Smooth muscle cell (in vitro differentiated cells): Measurements from ENCODE around the gene PXDN. TPM values are rescaled to one million over a fixed set of nuclear protein-coding genes. Genes with fewer than 3 reads are reported as not detected.

Experiments used
- DNase-seq: peaks from one replicate; lab custom pipeline; 2025; ENCODE audit not compliant: unreplicated experiment; lab: John Stamatoyannopoulos, UW
- H2AFZ ChIP-seq: fragments of 200-600 bp; sonication (generic); 2 replicates; pipeline ENCODE4 v1.6.0; 2016; ENCODE audit warnings: antibody characterized with exemption, low read depth, mild to moderate bottlenecking
- H3F3A ChIP-seq: fragments of 200-600 bp; sonication (generic); 2 replicates; pipeline ENCODE4 v1.6.0; 2017; ENCODE audit warnings: antibody characterized with exemption, low read depth
- H3K27ac ChIP-seq: fragments of 200-600 bp; sonication (generic); 2 replicates; pipeline ENCODE4 v1.5.1; 2016; ENCODE audit warnings: low read depth, mild to moderate bottlenecking
- H3K27me3 ChIP-seq: fragments of 200-600 bp; sonication (generic); 2 replicates; pipeline ENCODE4 v1.6.1; 2016; ENCODE audit warnings: low read depth, mild to moderate bottlenecking
- H3K36me3 ChIP-seq: fragments of 200-600 bp; sonication (generic); 2 replicates; pipeline ENCODE4 v1.5.1; 2016; ENCODE audit warnings: low read depth
- H3K4me1 ChIP-seq: fragments of 200-600 bp; sonication (generic); 2 replicates; pipeline ENCODE4 v1.5.1; 2016; ENCODE audit warnings: low read depth
- H3K4me2 ChIP-seq: fragments of 200-600 bp; sonication (generic); 2 replicates; pipeline ENCODE4 v1.6.0; 2016; ENCODE audit warnings: mild to moderate bottlenecking
- H3K4me3 ChIP-seq: fragments of 200-600 bp; sonication (generic); 2 replicates; pipeline ENCODE4 v1.5.1; 2016; ENCODE audit warnings: mild to moderate bottlenecking
- H3K79me2 ChIP-seq: fragments of 200-600 bp; sonication (generic); 2 replicates; pipeline ENCODE4 v1.6.0; 2016; ENCODE audit warnings: low read depth, mild to moderate bottlenecking
- H3K9ac ChIP-seq: fragments of 200-600 bp; sonication (generic); 2 replicates; pipeline ENCODE4 v1.6.0; 2016; ENCODE audit warnings: low read depth
- H3K9me3 ChIP-seq: fragments of 200-600 bp; sonication (generic); replicated peaks from 2 replicates; pipeline ENCODE4 v1.5.1; 2016; ENCODE audit warnings: low read depth
- H4K20me1 ChIP-seq: fragments of 200-600 bp; sonication (generic); 2 replicates; pipeline ENCODE4 v1.6.0; 2016; ENCODE audit warnings: low read depth
- CTCF ChIP-seq: fragments of 200-600 bp; sonication (generic); IDR thresholded peaks from 2 replicates; pipeline ENCODE4 v1.5.1; 2017; ENCODE audit warnings: borderline replicate concordance, mild to moderate bottlenecking, antibody characterized with exemption; ENCODE audit not compliant: insufficient read depth, poor library complexity, severe bottlenecking
- WGBS: methylation state at CpG from one replicate; pipeline ENCODE4 v1.1.7; 2016; ENCODE audit warnings: low lambda C conversion rate; 5-methylcytosine and 5-hydroxymethylcytosine counted together
- polyA plus RNA-seq: library from polyadenylated mRNA; unstranded; fragments of >200 nt; fragmentation: Nextera tagmentation; extraction: Ambion mirVana; gene quantifications from 2 replicates; pipeline ENCODE4 v1.2.1, GENCODE V29; 2016
- total RNA-seq: library from RNA; depleted of rRNA; stranded (reverse); fragments of >200 nt; gene quantifications from 2 replicates; pipeline ENCODE4 v1.2.3, GENCODE V29; 2014

PXDN gene
- total and polyA plus RNA-seq, 2 experiments from 2014 or later: 328 to 333 TPM

- Histone ChIP-seq H3K79me2 (peaks cover 80% of the 10 kb centered on the region), H3K36me3 (no peaks in the 10 kb centered on the region), H3F3A (peaks cover 15% of the 10 kb centered on the region), H3K27me3 (no peaks in the 10 kb centered on the region), H3K9ac (no peak overlapping the region), H4K20me1 (peaks cover 86% of the 10 kb centered on the region), H3K9me3 (no peaks in the 10 kb centered on the region), H3K4me2 (no peak overlapping the region), H3K4me1 (peaks cover 13% of the 10 kb centered on the region), H2AFZ (no peak overlapping the region), H3K4me3 (no peak overlapping the region), H3K27ac (peak overlapping the region; percentile 70)
- WGBS: 90% methylated on average over 4 of the region's 4 CpGs
- TF ChIP-seq CTCF: no peak
- DNase-seq: no peak
These were observed 20.8 kb downstream of the PXDN start for GRCh38 chr2:1723397-1724042.

DNA sequence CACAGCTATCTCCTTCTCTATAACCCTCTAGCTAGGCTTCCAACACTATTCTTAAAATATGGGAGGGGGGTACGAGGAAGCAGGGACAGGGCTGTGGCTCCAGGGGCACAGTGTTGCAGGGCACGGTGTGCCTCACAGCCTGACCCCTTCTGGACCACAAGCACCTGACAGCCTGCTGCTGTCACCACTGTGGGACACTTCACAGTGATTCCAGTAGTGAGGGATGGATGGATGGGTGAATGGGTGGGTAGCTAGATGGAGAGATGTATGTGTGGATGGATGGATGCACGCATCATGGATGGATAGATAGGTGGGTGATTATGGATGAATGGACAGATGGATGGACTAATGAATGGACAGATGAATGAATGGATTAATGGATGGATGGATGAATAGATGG is 21.6 kb downstream of the PXDN start:
- no peak overlapping the region for H2AFZ ChIP-seq
- no peak for DNase-seq
- H3K9ac ChIP-seq: peak overlapping the region; percentile 92
- peaks cover 80% of the 10 kb centered on the region for H3K79me2 ChIP-seq
- H3K4me3 ChIP-seq: no peak overlapping the region
- peak overlapping the region; percentile 73 for H3K4me2 ChIP-seq
- no peaks in the 10 kb centered on the region for H3K27me3 ChIP-seq
- TF ChIP-seq CTCF: no peak
- H3K36me3 ChIP-seq: no peaks in the 10 kb centered on the region
- peaks cover 86% of the 10 kb centered on the region for H4K20me1 ChIP-seq
- peaks cover 10% of the 10 kb centered on the region for H3F3A ChIP-seq
- peak overlapping the region; percentile 98 for H3K27ac ChIP-seq
- H3K9me3 ChIP-seq: no peaks in the 10 kb centered on the region
- peaks cover 9% of the 10 kb centered on the region for H3K4me1 ChIP-seq
- 99% methylated on average over 3 of the region's 3 CpGs for WGBS

DNA sequence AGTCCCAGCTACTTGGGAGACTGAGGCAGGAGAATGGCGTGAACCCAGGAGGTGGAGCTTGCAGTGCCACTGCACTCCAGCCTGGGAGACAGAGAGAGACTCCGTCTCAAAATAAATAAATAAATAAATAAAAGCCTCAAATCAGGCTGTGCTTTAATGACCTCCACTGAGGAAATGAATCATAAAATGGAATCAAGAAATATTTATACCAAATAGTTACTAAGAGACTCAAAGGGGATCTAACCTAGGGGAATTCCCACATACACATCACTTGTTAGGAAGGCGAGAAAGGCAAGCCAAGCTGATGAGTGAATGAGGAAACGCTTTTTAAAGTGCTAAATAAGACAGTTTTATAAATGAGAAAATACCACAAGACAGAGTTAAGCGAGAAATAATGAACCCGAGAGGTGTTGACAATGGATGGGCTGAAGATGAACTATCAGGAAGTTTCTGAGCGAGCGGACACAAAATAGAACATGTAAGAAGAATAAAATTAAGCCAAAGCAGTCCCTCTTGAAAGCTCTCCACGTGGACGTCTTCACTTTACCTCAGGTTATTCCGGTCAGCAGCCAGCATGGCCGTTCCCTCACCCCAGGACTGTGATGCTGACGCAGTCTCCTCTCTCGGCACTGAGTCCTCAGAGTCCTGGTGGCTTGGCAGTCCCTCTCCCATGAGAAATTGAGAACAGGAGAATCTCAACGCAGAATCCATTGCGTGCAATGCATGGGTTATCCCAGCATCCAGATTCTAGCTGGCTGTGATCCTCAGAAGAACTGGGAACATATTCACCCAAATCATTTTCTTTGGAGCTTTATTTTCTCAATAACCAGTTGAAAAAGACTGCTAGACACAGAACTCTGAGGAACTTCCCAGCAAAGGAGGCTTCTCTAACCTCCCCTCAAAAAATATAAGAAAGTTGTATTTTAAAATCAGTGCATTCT is 22.3 kb downstream of the PXDN start:
- H3K4me1 ChIP-seq: peaks cover 16% of the 10 kb centered on the region
- no peak for TF ChIP-seq CTCF
- H3K27ac ChIP-seq: peak overlapping the region; percentile 98
- peak overlapping the region; percentile 92 for H3K9ac ChIP-seq
- no peaks in the 10 kb centered on the region for H3K36me3 ChIP-seq
- H3K79me2 ChIP-seq: peaks cover 80% of the 10 kb centered on the region
- H3K27me3 ChIP-seq: no peaks in the 10 kb centered on the region
- peaks cover 10% of the 10 kb centered on the region for H3F3A ChIP-seq
- peaks cover 86% of the 10 kb centered on the region for H4K20me1 ChIP-seq
- 80% methylated on average over 16 of the region's 16 CpGs for WGBS
- no peak for DNase-seq
- peak overlapping the region; percentile 74 for H3K4me2 ChIP-seq
- no peaks in the 10 kb centered on the region for H3K9me3 ChIP-seq
- H2AFZ ChIP-seq: no peak overlapping the region
- no peak overlapping the region for H3K4me3 ChIP-seq
